IMR-90 (cell line): ENCODE data around the gene CRB1. TPM values are rescaled to one million over a fixed set of nuclear protein-coding genes. Genes with fewer than 3 reads are reported as not detected.

Source experiments
- ATAC-seq: fragments of 200-7000 bp; cut with Tn5 transposase; 2 replicates; pipeline ENCODE4 v1.9.1; 2020; ENCODE audit warnings: low read depth, mild to moderate bottlenecking, moderate library complexity
- BruUV-seq: library from RNA; stranded (reverse); fragments of 400-500 nt; replicated peaks from 2 replicates; lab custom pipeline; 2021; lab: Mats Ljungman, UMichigan
- CTCF ChIA-PET: fragments of 300-600 bp; formaldehyde crosslinking; extraction: SDS; loops from one replicate; lab custom pipeline; 2021; ENCODE audit warnings: antibody characterized with exemption; lab: Yijun Ruan, JAX
- POLR2A ChIA-PET: fragments of 300-600 bp; sonication (Branson Sonifier 250); formaldehyde crosslinking; loops from one replicate; lab custom pipeline; 2022; ENCODE audit warnings: antibody characterized with exemption; ENCODE audit not compliant: unreplicated experiment; lab: Charles Lee
- DNase-seq: peaks from one replicate; pipeline ENCODE4 v3.0.0; 2013
- H2AFZ ChIP-seq: replicated peaks from 2 replicates; pipeline ENCODE3; 2013; ENCODE audit warnings: low read length, mild to moderate bottlenecking; ENCODE audit not compliant: poor library complexity
- H2AK5ac ChIP-seq: 2 replicates; pipeline ENCODE4 v1.6.1; 2013; ENCODE audit warnings: low read depth, low read length, inconsistent platforms
- H2AK9ac ChIP-seq: replicated peaks from 2 replicates; pipeline ENCODE3; 2013; ENCODE audit warnings: mild to moderate bottlenecking, low read depth, low read length, moderate library complexity; ENCODE audit not compliant: poor library complexity
- H2BK120ac ChIP-seq: 2 replicates; pipeline ENCODE4 v1.6.1; 2013; ENCODE audit warnings: low read depth, low read length, inconsistent platforms
- H2BK15ac ChIP-seq: 3 replicates; pipeline ENCODE4 v1.6.1; 2013; ENCODE audit warnings: low read depth, low read length, inconsistent platforms
- H2BK20ac ChIP-seq: 2 replicates; pipeline ENCODE4 v1.6.1; 2013; ENCODE audit warnings: low read depth, mild to moderate bottlenecking, inconsistent platforms, low read length, moderate library complexity
- H2BK5ac ChIP-seq: 2 replicates; pipeline ENCODE4 v1.6.1; 2013; ENCODE audit warnings: mild to moderate bottlenecking, low read depth, low read length, inconsistent platforms; ENCODE audit not compliant: poor library complexity, severe bottlenecking
- H3K14ac ChIP-seq: replicated peaks from 2 replicates; pipeline ENCODE4 v1.6.1; 2013; ENCODE audit warnings: low read depth, low read length, inconsistent platforms
- H3K18ac ChIP-seq: 2 replicates; pipeline ENCODE4 v1.6.1; 2013; ENCODE audit warnings: low read depth, low read length, control low read depth
- H3K23ac ChIP-seq: 2 replicates; pipeline ENCODE4 v1.6.1; 2013; ENCODE audit warnings: low read depth, low read length, inconsistent platforms
- H3K27ac ChIP-seq: 2 replicates; pipeline ENCODE4 v1.5.1; 2013; ENCODE audit warnings: mild to moderate bottlenecking, control low read depth, low read length; ENCODE audit not compliant: insufficient read depth
- H3K27me3 ChIP-seq: 2 replicates; pipeline ENCODE4 v1.6.1; 2013; ENCODE audit warnings: low read length; ENCODE audit not compliant: control insufficient read depth, insufficient read depth
- H3K36me3 ChIP-seq: 2 replicates; pipeline ENCODE4 v1.6.1; 2013; ENCODE audit warnings: low read length, mixed read lengths; ENCODE audit not compliant: control insufficient read depth, insufficient read depth
- H3K4ac ChIP-seq: 2 replicates; pipeline ENCODE4 v1.6.1; 2013; ENCODE audit warnings: low read depth, low read length, inconsistent platforms
- H3K4me1 ChIP-seq: 2 replicates; pipeline ENCODE4 v1.6.1; 2013; ENCODE audit warnings: low read length, mixed read lengths; ENCODE audit not compliant: control insufficient read depth, insufficient read depth
- H3K4me2 ChIP-seq: 2 replicates; pipeline ENCODE4 v1.6.1; 2013; ENCODE audit warnings: low read depth, mild to moderate bottlenecking, control low read depth, low read length, moderate library complexity
- H3K4me3 ChIP-seq: 2 replicates; pipeline ENCODE4 v1.5.1; 2013; ENCODE audit warnings: low read depth, mild to moderate bottlenecking, control low read depth, low read length, moderate library complexity; ENCODE audit not compliant: insufficient read depth
- H3K56ac ChIP-seq: 2 replicates; pipeline ENCODE4 v1.6.1; 2013; ENCODE audit warnings: low read length, inconsistent platforms; ENCODE audit not compliant: insufficient read depth; ENCODE audit errors: extremely low read depth
- H3K79me1 ChIP-seq, 2 experiments: 2 replicates each; pipeline ENCODE4 v1.6.1; 2013; ENCODE audit warnings: low read length in 2 of 2, inconsistent platforms in 1 of 2, low read depth in 1 of 2
- H3K9ac ChIP-seq: 2 replicates; pipeline ENCODE4 v1.6.1; 2013; ENCODE audit warnings: low read depth, low read length, control low read depth
- H3K9me1 ChIP-seq: 2 replicates; pipeline ENCODE4 v1.6.1; 2013; ENCODE audit warnings: low read length, inconsistent platforms; ENCODE audit not compliant: insufficient read depth
- H3K9me3 ChIP-seq: 2 replicates; pipeline ENCODE4 v1.6.1; 2013; ENCODE audit warnings: low read length; ENCODE audit not compliant: control insufficient read depth, insufficient read depth
- H4K20me1 ChIP-seq: 2 replicates; pipeline ENCODE4 v1.6.1; 2013; ENCODE audit warnings: low read length, inconsistent platforms; ENCODE audit not compliant: insufficient read depth
- H4K5ac ChIP-seq: 2 replicates; pipeline ENCODE4 v1.6.1; 2013; ENCODE audit warnings: mild to moderate bottlenecking, low read depth, low read length, control low read depth
- H4K8ac ChIP-seq, 2 experiments: 2 replicates each; pipeline ENCODE4 v1.6.1; 2013; ENCODE audit warnings: low read depth in 2 of 2, low read length in 2 of 2, control low read depth in 1 of 2, inconsistent platforms in 1 of 2
- H4K91ac ChIP-seq: 2 replicates; pipeline ENCODE4 v1.6.1; 2013; ENCODE audit warnings: low read depth, low read length, inconsistent platforms; ENCODE audit not compliant: insufficient read depth
- BHLHE40 ChIP-seq: fragments of 150-350 bp; IDR thresholded peaks from 2 replicates; pipeline ENCODE4 v1.6.1; 2016; ENCODE audit warnings: mild to moderate bottlenecking, low read depth, low read length
- CEBPB ChIP-seq: IDR thresholded peaks from 2 replicates; pipeline ENCODE4 v1.6.1; 2012; ENCODE audit warnings: low read depth, low read length, improper control_type of control experiment
- MAFK ChIP-seq: IDR thresholded peaks from 2 replicates; pipeline ENCODE4 v1.6.1; 2012; ENCODE audit warnings: low read depth, low read length, improper control_type of control experiment
- MAZ ChIP-seq: IDR thresholded peaks from 2 replicates; pipeline ENCODE4 v1.6.1; 2012; ENCODE audit warnings: low read depth, mild to moderate bottlenecking, low read length, improper control_type of control experiment, moderate library complexity, borderline replicate concordance
- MXI1 ChIP-seq: IDR thresholded peaks from 2 replicates; pipeline ENCODE4 v1.6.1; 2012; ENCODE audit warnings: low read depth, mild to moderate bottlenecking, low read length, moderate library complexity, borderline replicate concordance
- NFE2L2 ChIP-seq: fragments of 150-350 bp; IDR thresholded peaks from 2 replicates; pipeline ENCODE4 v1.6.1; 2016; ENCODE audit warnings: low read depth, mild to moderate bottlenecking, low read length
- RCOR1 ChIP-seq: IDR thresholded peaks from 2 replicates; pipeline ENCODE4 v1.6.1; 2012; ENCODE audit warnings: mild to moderate bottlenecking, low read length, improper control_type of control experiment; ENCODE audit not compliant: insufficient replicate concordance
- RFX5 ChIP-seq: IDR thresholded peaks from 2 replicates; pipeline ENCODE4 v1.8.0; 2012; ENCODE audit warnings: low read depth, mild to moderate bottlenecking, low read length, moderate library complexity
- SMC3 ChIP-seq: fragments of 150-350 bp; IDR thresholded peaks from 2 replicates; pipeline ENCODE4 v1.6.1; 2016; ENCODE audit warnings: low read depth, mild to moderate bottlenecking, antibody characterized with exemption, low read length, moderate library complexity
- WGBS, 2 experiments: methylation state at CpG; one replicate each; pipeline versions ENCODE4 v1.1.5 to v1.1.7; 2013; ENCODE audit warnings: missing lambda C conversion rate in 2 of 2; ENCODE audit not compliant: insufficient read length in 1 of 2; ENCODE audit errors: extremely low coverage in 2 of 2; 5-methylcytosine and 5-hydroxymethylcytosine counted together
- dilution Hi-C: fragments of 300-500 bp; cut with HindIII; formaldehyde crosslinking; loops from one replicate; pipeline ENCODE4 v1.14.3; 2018; ENCODE audit warnings: low sequenced_read_pairs; ENCODE audit not compliant: unreplicated experiment
- in situ Hi-C: fragments of 300-500 bp; cut with MboI; formaldehyde crosslinking; loops from 3 replicates; pipeline ENCODE4 v1.14.3; 2019; ENCODE audit warnings: low sequenced_read_pairs, inconsistent platforms, mixed read lengths
- intact Hi-C: fragments of 100-400 bp; cut with micrococcal nuclease; formaldehyde crosslinking; loops from 2 replicates; pipeline ENCODE4 v1.10.0; 2022
- polyA plus RNA-seq, 3 experiments: library from polyadenylated mRNA; depleted of rRNA; stranded (reverse); fragments of >200 nt; gene quantifications; 2 replicates each; pipeline ENCODE4 v1.2.3, GENCODE V29; 2012; ENCODE audit warnings: low replicate concordance in 1 of 3
- total RNA-seq: library from RNA; depleted of rRNA; stranded (reverse); fragments of >200 nt; gene quantifications from 2 replicates; pipeline ENCODE4 v1.2.3, GENCODE V29; 2012

Gene CRB1
- total and polyA plus RNA-seq, 2 of the 4 experiments (the other 2 are of a cell fraction): not detected

GRCh38 chr1:197480446-197480845, 212.4 kb downstream of the CRB1 start:
- Histone ChIP-seq H3K18ac (no peak overlapping the region), H4K91ac (no peak overlapping the region), H3K9ac (no peak overlapping the region), H2AK9ac (no peak overlapping the region), H4K8ac (no peak overlapping the region), H3K79me1 (no peaks in the 10 kb centered on the region), H3K27ac (no peak overlapping the region), H3K4me1 (no peaks in the 10 kb centered on the region), H3K4me2 (no peak overlapping the region), H3K14ac (no peak overlapping the region), H3K56ac (no peak overlapping the region), H4K20me1 (no peaks in the 10 kb centered on the region), H2AFZ (no peak overlapping the region), H2BK5ac (no peak overlapping the region), H2BK15ac (no peak overlapping the region), H2AK5ac (no peak overlapping the region), H3K27me3 (no peaks in the 10 kb centered on the region), H3K4ac (no peak overlapping the region), H3K9me1 (0 out of 2 replicates have a peak, but pooled peaks cover 2% of the 10 kb centered on the region), H3K23ac (no peak overlapping the region), H2BK120ac (no peak overlapping the region), H4K5ac (no peak overlapping the region), H3K36me3 (no peaks in the 10 kb centered on the region), H2BK20ac (no peak overlapping the region), H3K4me3 (no peak overlapping the region), H3K9me3 (no peaks in the 10 kb centered on the region)
- ChIA-PET CTCF (interaction anchor here (0.9 kb wide), 1 partner anchor 80 kb away, joined by 3 read pairs; no protein-coding TSS in a partner anchor), POLR2A (no interaction called here)
- WGBS, 2 experiments: no CpG with 5 or more reads among the region's 6 CpGs
- no TSS peak for BruUV-seq
- intact Hi-C loops (no loop called here), in situ Hi-C loops (no loop called here), dilution Hi-C loops (no loop called here)
- DNase-seq (no peak), ATAC-seq (no peak)
- no peak for TF ChIP-seq NFE2L2
- TF ChIP-seq CEBPB: no peak
- TF ChIP-seq MAZ: no peak
- no peak for TF ChIP-seq MXI1
- no peak for TF ChIP-seq BHLHE40
- TF ChIP-seq RFX5: no peak
- TF ChIP-seq RCOR1: no peak
- TF ChIP-seq MAFK: no peak
- no peak for TF ChIP-seq SMC3
